Stimulated activated CD4-positive, alpha-beta T cell treated with anti-CD3 and anti-CD28 coated beads, Interleukin-1b, Interleukin-23, amount 100 ng/mL, for 4 hours (primary cell): Measurements from ENCODE around the gene PMPCA.
"Not testable (repeated sequence)": the region's sequence is repeated elsewhere in the genome, so short reads cannot be mapped to it uniquely, and the experiment has no call there.

ENCODE experiments used
- DNase-seq, 2 donors: peaks; one replicate each; pipeline ENCODE4 v3.0.0-alpha.2; 2020; ENCODE audit warnings: low read depth in 2 of 2

Gene PMPCA

DNA sequence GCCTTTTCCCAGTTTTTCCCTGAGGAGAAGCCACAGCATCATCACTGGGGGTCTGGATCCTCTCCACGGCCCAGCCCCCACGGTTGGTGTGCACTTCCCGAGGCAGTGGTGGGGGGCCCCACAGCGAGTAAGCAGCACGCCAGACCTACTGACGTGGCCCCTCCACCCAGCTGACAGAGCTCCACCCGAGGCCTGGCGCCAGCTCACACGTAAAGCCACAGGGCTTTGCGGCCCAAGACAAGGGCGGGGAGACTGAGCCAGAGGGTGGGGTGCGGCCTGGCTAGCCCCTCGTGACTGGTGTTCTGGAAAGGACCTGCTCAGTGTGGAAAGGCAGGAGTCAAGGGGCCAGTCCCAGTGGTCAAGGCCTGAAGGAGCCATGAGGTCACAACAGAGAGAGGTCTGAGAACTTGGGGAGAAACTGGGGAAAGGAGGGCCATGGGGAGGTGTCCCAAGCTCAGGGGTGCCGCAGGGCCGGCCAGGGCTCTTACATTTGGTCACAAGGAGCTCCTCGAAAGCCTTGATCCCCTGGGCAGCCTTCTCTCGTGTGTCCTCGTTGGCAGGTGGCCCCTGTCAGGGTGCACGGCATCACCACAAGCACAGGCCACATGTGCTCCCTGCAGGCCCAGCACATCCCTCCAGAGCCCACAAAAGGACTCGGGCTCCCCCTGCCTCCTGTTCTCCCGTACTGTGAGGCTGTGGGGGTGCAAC lies 16.0 kb upstream of the PMPCA start:
- DNase-seq: no peak

GRCh38 chr9:136395020-136395340 lies 15.5 kb upstream of the PMPCA start:
- no peak for DNase-seq

DNA sequence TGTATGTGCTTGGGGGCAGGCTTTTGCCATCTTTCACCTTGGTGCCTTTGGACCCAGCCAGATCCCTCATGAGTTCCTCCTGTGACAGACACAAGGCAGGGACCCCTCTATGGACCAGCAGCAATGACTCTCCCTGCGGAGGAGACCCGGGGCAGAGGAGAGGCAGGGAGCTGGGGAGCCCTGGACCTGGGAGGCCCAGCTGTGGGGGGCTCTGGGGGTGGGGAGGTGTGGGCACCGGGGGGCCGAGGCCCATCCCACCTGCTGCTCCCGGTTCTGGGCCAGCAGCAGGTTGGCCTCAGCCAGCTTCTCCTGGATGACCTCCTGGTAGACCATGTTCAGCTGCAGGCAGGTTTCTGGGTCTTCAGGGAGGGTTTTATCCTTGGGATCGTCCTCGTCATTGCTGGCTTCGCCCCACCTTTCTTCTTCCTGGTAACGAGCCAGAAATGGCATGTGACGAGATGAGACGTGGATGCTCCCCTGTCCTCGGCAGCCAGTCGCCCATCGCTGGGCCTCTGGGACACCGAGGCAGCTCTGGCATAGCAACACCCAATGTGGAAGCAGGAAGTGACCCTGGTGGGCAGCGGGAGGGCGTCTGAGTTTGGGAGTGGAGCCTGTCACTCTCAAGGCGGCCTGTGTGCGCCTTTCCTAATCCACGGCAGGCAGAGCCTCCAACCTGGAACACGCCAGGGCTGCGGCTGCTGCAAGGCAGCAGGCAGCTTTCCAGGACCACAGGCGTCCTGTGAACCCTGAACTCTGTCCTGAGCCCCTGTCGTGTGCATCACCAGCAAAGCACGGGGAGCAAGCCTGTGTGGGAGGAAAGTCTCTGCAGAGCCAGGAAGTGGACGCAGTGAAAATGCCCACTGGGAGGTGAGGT lies 14.9 kb upstream of the PMPCA start:
- DNase-seq: no peak

DNA sequence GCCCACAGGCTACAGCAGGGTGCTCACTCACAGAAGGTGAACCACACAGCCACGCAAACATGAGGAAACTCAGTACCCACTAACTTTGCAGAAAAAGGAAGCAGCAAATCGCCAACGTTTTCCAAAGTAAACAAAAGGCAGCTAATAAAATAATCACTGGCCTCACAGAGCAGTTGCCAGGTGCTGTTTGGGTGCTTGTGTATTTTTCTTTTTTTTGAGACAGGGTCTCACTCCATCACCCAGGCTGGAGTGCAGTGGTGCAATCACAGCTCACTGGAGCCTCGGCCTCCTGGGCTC lies 14.3 kb upstream of the PMPCA start:
- DNase-seq: no peak

GRCh38 chr9:136397643-136398042 lies 12.8 kb upstream of the PMPCA start:
- no peak for DNase-seq

DNA sequence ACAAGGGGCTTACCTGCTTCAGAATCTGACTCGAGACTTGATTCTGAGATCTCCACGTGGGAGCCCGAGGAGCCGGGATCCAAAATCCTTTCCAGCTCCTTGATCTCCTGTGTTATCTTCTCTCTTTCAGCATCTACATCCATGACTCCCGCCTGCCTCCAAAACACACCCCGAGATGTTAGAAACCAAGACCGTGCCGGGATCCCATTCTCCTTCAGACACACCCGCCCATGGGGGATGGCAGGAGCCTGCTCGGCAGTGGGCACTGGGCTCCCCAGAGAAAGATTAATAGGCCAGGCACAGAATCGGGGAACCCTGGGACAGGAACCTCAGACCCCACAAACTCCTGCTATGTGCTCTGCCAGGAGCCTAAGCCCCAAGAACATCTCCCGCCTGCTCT lies 12.2 kb upstream of the PMPCA start:
- no peak for DNase-seq

- peak; percentile 23 to 44 for DNase-seq
Measured at GRCh38 chr9:136399176-136400037, 11.1 kb upstream of the PMPCA start.

- DNase-seq: peak; percentile 82 to 87
Measured at GRCh38 chr9:136400038-136400834, 10.2 kb upstream of the PMPCA start, which contains the start of gene SNAPC4. Gene SNAPC4 (minus strand): TSS chr9:136400170. CDS start chr9:136398428, 1,742 bp downstream.

DNA sequence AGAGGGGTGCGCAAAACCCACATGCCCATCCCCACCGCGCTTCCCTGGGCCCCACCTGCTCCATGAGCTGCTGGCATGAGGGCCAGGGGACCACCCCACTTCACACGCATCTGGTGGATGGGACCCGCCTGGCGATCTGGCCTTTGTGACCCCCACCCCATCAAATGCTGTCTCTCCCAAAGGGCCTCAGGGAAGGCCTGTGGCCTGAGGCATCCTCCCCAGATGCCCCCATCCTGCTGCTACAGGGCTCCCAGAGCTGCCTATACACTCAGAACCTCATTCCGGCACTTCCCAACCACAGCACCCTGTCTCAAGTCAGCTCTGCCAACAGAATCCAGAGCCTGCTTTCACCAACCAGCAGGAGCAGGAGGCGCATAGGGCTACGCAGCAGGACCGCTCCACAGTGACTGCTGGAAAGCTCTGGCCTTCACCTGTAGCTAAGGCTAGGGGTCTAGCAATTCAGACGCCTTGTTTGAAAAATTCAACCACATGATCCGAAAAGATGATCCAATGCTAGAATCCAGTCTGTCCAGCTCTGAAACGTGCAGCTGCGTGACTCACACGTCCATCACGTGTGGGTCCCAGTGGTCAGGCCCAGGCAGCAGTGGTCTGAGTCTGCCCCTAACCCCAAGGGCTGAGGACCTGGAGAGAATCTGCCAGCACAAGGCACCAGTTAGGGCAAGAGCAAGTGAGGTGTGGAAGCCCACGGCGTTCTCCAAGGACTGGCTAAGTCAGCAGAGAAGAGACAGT lies 9.1 kb upstream of the PMPCA start:
- no peak for DNase-seq

GRCh38 chr9:136402067-136402466 lies 8.4 kb upstream of the PMPCA start:
- no peak for DNase-seq

DNA sequence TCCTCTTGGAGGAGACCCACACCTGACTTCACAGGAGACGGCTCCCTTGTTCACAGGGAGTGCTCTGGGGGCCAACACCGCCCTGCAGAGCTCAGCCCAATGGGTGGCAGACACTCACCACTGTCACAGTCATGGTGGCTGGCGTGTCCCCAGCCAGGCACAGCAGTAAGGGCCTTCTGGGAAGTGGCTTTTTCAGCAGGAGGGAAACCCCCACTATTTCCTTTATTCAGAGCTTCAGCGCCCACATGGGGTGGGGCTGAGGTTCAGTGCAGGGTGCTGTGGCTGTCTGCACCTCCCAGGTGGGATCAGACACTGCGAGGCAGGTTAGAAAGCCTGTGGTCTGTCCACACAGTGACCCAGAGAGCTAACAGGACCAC lies 6.9 kb upstream of the PMPCA start:
- DNase-seq: peak; percentile 59 to 67

GRCh38 chr9:136403915-136404800 lies 6.3 kb upstream of the PMPCA start:
- DNase-seq: no peak

DNA sequence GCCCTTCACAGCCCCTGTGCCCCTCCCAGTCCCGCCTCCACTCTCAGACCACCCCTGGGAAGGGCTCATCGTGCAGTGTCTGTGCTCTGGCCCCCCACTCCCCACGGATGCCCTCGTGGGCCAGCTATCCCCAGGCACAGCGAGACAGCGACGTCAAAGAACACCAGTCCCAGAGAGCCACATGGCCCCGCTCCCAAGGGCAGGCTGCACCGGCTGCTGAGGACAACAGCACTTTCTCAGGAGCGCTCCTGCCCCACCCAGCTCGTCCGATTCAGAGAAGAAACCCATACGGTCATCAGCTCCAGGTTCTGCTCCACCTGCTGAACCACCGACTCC lies 5.7 kb upstream of the PMPCA start:
- no peak for DNase-seq

- DNase-seq: no peak
Measured at GRCh38 chr9:136405481-136405880, 5.0 kb upstream of the PMPCA start.

DNA sequence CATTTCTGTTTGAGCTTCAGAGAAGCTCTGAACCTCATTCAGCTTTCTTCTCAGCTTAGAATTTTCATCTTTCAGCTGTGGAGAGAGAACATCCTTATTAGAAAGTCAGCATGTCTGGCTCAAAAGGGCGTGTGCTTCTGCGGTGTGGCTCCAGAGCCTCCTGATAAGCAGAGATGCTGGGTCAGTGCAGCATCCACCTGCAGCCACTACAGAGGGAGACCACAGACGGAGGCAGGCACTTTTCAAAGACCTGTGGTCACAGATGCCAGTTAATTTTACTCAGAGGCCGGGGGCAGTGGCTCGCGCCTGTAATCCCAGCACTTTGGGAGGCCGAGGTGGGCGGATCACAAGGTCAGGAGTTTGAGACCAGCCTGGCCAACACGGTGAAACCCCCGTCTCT lies 4.6 kb upstream of the PMPCA start:
- not testable (repeated sequence) for DNase-seq

- not testable (repeated sequence) for DNase-seq
Measured at GRCh38 chr9:136407061-136407460, 3.4 kb upstream of the PMPCA start.

GRCh38 chr9:136407911-136408310 lies 2.5 kb upstream of the PMPCA start:
- no peak for DNase-seq

DNA sequence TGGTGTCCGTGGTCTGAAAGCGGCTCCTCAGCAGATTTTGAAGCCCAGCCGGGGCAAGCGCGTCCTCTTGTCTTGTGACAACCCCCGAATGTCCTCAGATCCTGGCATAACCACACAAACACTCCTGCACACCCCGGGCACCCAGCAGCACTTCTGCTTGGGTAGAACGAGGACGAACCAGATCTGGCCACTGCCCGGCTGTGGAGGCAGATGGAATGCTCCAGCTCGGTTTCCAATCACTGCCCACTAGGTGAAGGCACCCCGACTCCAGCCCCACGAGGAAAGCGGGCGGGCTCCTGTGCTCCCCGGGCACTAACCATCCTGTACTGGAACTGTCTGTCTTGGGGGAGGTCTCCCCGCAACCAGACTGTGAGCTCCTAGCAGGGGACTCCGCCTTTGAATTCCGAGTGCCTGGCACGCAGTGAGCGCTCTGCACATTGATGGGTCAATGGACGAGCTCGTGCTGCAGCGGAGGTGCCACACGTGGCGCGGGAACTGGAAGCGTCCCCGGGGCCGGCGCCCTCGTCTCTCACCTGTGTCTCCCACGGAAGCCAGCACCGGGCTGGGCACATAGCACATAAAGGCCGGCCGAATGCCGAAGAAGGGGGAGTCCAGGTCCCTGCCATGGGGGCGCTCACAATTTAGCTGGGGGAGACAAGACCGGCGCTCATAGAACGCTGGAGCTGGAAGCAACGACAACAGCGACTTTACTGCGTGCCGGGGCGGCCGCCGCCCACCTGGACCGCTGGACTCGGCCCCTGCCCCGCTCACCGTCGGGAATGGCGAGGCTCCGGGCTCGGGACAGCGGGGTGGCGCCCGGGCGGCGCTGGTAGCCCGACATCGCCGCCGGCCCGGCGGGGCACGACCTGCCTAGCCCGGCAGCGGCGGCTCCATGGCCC lies 652 bp upstream of the PMPCA start:
- peak in 1 of 2 donors; percentile 18 for DNase-seq

- no peak for DNase-seq
Measured at GRCh38 chr9:136411378-136411777, 920 bp downstream of the PMPCA start.
